Measurements from ENCODE around the gene ARHGEF17. TPM values are rescaled to one million over a fixed set of nuclear protein-coding genes. Genes with fewer than 3 reads are reported as not detected.

Gene ARHGEF17
- total RNA-seq, 1 donor from 2014 or later: 19.9 TPM

GRCh38 chr11:73349633-73350032 lies 41.6 kb downstream of the ARHGEF17 start:
- no peak overlapping the region for H2AFZ ChIP-seq (replicated peaks)
- DNase-seq (ENCODE audit: low spot score): no peak
- H3F3A ChIP-seq (ENCODE audit: low read depth): no peaks in the 10 kb centered on the region
- TF ChIP-seq, protein P1, sequence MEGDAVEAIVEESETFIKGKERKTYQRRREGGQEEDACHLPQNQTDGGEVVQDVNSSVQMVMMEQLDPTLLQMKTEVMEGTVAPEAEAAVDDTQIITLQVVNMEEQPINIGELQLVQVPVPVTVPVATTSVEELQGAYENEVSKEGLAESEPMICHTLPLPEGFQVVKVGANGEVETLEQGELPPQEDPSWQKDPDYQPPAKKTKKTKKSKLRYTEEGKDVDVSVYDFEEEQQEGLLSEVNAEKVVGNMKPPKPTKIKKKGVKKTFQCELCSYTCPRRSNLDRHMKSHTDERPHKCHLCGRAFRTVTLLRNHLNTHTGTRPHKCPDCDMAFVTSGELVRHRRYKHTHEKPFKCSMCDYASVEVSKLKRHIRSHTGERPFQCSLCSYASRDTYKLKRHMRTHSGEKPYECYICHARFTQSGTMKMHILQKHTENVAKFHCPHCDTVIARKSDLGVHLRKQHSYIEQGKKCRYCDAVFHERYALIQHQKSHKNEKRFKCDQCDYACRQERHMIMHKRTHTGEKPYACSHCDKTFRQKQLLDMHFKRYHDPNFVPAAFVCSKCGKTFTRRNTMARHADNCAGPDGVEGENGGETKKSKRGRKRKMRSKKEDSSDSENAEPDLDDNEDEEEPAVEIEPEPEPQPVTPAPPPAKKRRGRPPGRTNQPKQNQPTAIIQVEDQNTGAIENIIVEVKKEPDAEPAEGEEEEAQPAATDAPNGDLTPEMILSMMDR (IDR thresholded peaks at IDR 0.05): no peak
- TF ChIP-seq EZH2 (IDR thresholded peaks at IDR 0.05) (no peak), EZH2phosphoT487 (IDR thresholded peaks at IDR 0.05) (no peak)
- H3K9ac ChIP-seq: no peak overlapping the region
- H4K20me1 ChIP-seq (ENCODE audit: low read depth): peaks cover 84% of the 10 kb centered on the region
- no peaks in the 10 kb centered on the region for H3K36me3 ChIP-seq
- Mint-ChIP-seq H3K36me3 (peaks cover 10% of the 10 kb centered on the region), H3K4me3 (no peak overlapping the region), H3K27ac (no peak overlapping the region), H3K27me3 (ENCODE audit: insufficient read depth, low read depth) (peaks cover 12% of the 10 kb centered on the region), H3K9me3 (no peaks in the 10 kb centered on the region), H3K4me1 (peaks cover 29% of the 10 kb centered on the region)
- no peak overlapping the region for H3K4me2 ChIP-seq
- H3K79me2 ChIP-seq (ENCODE audit: low read depth): no peaks in the 10 kb centered on the region
- no peaks in the 10 kb centered on the region for H3K9me3 ChIP-seq (ENCODE audit: low read depth)
- H3K27me3 ChIP-seq: no peaks in the 10 kb centered on the region
- no peak overlapping the region for H3K27ac ChIP-seq
- no peak overlapping the region for H3K4me3 ChIP-seq
- H3K4me1 ChIP-seq: no peaks in the 10 kb centered on the region

- H3K4me3 ChIP-seq: no peak overlapping the region
- no peaks in the 10 kb centered on the region for H3K4me1 ChIP-seq
- Mint-ChIP-seq H3K9me3 (no peaks in the 10 kb centered on the region), H3K27me3 (ENCODE audit: insufficient read depth, low read depth) (peaks cover 12% of the 10 kb centered on the region), H3K27ac (no peak overlapping the region), H3K4me3 (peak overlapping the region; percentile 5), H3K36me3 (peaks cover 10% of the 10 kb centered on the region), H3K4me1 (peaks cover 21% of the 10 kb centered on the region)
- peak; percentile 72 for DNase-seq (ENCODE audit: low spot score)
- H3K9me3 ChIP-seq (ENCODE audit: low read depth): no peaks in the 10 kb centered on the region
- peaks cover 69% of the 10 kb centered on the region for H4K20me1 ChIP-seq (ENCODE audit: low read depth)
- H2AFZ ChIP-seq (replicated peaks): no peak overlapping the region
- no peaks in the 10 kb centered on the region for H3F3A ChIP-seq (ENCODE audit: low read depth)
- H3K4me2 ChIP-seq: no peak overlapping the region
- TF ChIP-seq, protein P1 (IDR thresholded peaks at IDR 0.05): peak; percentile 99
- TF ChIP-seq EZH2phosphoT487 (IDR thresholded peaks at IDR 0.05) (no peak), EZH2 (IDR thresholded peaks at IDR 0.05) (no peak)
- H3K79me2 ChIP-seq (ENCODE audit: low read depth): no peaks in the 10 kb centered on the region
- no peak overlapping the region for H3K9ac ChIP-seq
- no peak overlapping the region for H3K27ac ChIP-seq
- H3K36me3 ChIP-seq: no peaks in the 10 kb centered on the region
- no peaks in the 10 kb centered on the region for H3K27me3 ChIP-seq
Observed at GRCh38 chr11:73350908-73351636, 43.0 kb downstream of the ARHGEF17 start.

DNA sequence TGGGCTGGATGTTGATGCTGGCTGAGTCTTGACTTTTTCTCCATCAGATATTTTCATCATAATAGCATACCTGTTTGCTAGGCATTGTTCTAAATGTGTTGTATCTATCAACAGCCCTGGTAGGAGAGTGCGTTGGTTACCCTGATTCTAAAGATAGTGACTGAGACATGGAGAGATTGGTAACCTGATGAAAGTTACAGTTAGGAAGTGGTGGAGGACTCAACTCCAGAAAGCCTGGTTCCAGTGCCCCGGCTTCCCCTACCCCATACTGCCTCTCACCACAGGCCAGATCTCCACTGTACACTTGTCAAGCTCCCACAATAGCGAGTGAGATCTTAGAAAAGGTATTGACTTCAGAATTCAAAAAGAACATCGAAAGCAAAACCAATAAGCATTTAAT lies 45.3 kb downstream of the ARHGEF17 start:
- peaks cover 5% of the 10 kb centered on the region for H3K27me3 Mint-ChIP-seq (ENCODE audit: insufficient read depth, low read depth)
- TF ChIP-seq EZH2 (IDR thresholded peaks at IDR 0.05) (no peak), EZH2phosphoT487 (IDR thresholded peaks at IDR 0.05) (no peak)
- TF ChIP-seq, protein P1 (IDR thresholded peaks at IDR 0.05): no peak
- H3K4me1 Mint-ChIP-seq: peaks cover 4% of the 10 kb centered on the region
- no peaks in the 10 kb centered on the region for H3K9me3 Mint-ChIP-seq
- Histone ChIP-seq H3K79me2 (ENCODE audit: low read depth) (no peaks in the 10 kb centered on the region), H3K9ac (no peak overlapping the region), H3K36me3 (no peaks in the 10 kb centered on the region), H3K27me3 (no peaks in the 10 kb centered on the region), H4K20me1 (ENCODE audit: low read depth) (peaks cover 46% of the 10 kb centered on the region), H3F3A (ENCODE audit: low read depth) (no peaks in the 10 kb centered on the region), H3K4me3 (no peak overlapping the region), H3K27ac (no peak overlapping the region), H3K9me3 (ENCODE audit: low read depth) (no peaks in the 10 kb centered on the region), H3K4me1 (no peaks in the 10 kb centered on the region), H3K4me2 (no peak overlapping the region), H2AFZ (replicated peaks) (no peak overlapping the region)
- H3K27ac Mint-ChIP-seq: no peak overlapping the region
- DNase-seq (ENCODE audit: low spot score): no peak
- peaks cover 7% of the 10 kb centered on the region for H3K36me3 Mint-ChIP-seq
- H3K4me3 Mint-ChIP-seq: no peak overlapping the region

Data from neural progenitor cell (in vitro differentiated cells).